Effector memory CD8-positive, alpha-beta T cell (primary cell): Measurements from ENCODE around the gene THOC6.

Experiments
- ATAC-seq: fragments of 150-1000 bp; cut with Tn5 transposase; replicated peaks from 2 replicates; pipeline ENCODE4 v1.10.0; 2021; ENCODE audit warnings: mild to moderate bottlenecking, moderate library complexity
- DNase-seq, 3 experiments: peaks; one replicate each; pipeline ENCODE4 v3.0.0; 2021
- H3K27ac Mint-ChIP-seq, 2 donors: one replicate each; pipeline ENCODE4 v1.8.0; 2022; ENCODE audit warnings: mild to moderate bottlenecking in 2 of 2, mixed read lengths in 2 of 2, moderate library complexity in 2 of 2
- H3K27me3 Mint-ChIP-seq, 2 donors: one replicate each; pipeline ENCODE4 v1.8.0; 2022; ENCODE audit warnings: mixed read lengths in 2 of 2
- H3K36me3 Mint-ChIP-seq: one replicate; pipeline ENCODE4 v1.8.0; 2022; ENCODE audit warnings: mild to moderate bottlenecking, moderate library complexity, mixed read lengths; ENCODE audit not compliant: insufficient read depth
- H3K4me1 Mint-ChIP-seq, 2 donors: one replicate each; pipeline ENCODE4 v1.8.0; 2022; ENCODE audit warnings: low read depth in 2 of 2, mixed read lengths in 2 of 2
- H3K4me3 Mint-ChIP-seq, 2 donors: one replicate each; pipeline ENCODE4 v1.8.0; 2022; ENCODE audit warnings: mild to moderate bottlenecking in 2 of 2, mixed read lengths in 2 of 2, moderate library complexity in 2 of 2
- H3K9me3 Mint-ChIP-seq, 2 donors: one replicate each; pipeline ENCODE4 v1.8.0; 2022; ENCODE audit warnings: mixed read lengths in 2 of 2
- total RNA-seq, 9 experiments: gene quantifications; one replicate each; lab custom pipeline; 2026; lab: John Stamatoyannopoulos, UW

THOC6 gene
- total RNA-seq = 7.4 to 55.9 (median 30.2) reads per million in 9 experiments

DNA sequence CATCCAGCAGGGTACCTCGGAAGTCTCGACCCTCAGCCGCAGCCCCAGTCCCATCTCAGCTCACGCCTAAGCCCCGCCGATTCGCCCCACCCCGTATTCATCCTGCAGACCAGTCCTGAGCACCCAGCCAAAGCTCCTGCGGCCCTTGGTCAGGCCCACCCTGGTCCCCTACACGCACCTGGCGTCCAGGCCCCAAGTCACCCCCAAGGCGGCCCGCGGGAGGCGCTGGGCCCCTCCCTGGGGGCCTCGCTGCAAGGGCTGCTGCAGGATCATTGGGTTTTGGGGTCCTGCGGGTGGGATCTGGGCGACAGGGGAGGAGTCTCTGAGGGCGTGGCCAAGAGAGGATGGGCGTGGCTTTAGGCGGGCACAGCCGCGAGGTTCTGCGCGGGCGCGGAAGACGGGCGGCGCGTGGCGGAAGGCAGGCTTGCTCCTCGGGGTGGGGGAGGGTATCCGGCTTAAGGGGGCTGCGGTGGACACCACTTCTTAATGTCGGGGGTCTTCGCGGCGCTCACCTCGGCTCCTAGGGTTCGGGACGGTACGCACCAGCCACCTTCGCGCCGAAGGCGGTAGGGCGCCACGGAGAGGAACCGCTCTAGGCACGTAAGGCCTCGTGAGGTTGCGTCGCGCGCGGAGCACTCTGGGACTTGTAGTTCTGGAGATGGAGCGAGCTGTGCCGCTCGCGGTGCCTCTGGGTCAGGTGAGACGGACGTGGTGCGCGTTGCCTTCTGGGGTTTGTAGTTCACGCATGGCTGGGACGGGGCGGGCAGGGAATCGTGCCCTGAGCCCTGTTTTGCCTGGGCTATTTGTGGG is at the start of gene THOC6, which contains the start of gene HCFC1R1:
Gene THOC6 (plus strand): TSS at position 367 of the 810 bp plus-strand sequence. CDS start 292 bp downstream, at position 659.
Gene HCFC1R1 (minus strand): TSS at position 274 of the 810 bp plus-strand sequence. CDS start 1 bp downstream, at position 273.
- DNase-seq (peak; percentile 92 to 95 (median 94)), ATAC-seq (peak; percentile 79)
- H3K27ac Mint-ChIP-seq = peak within 1 kb of the TSS; percentile 31 to 93
- peak within 1 kb of the TSS; percentile 81 to 85 for H3K4me3 Mint-ChIP-seq
- H3K9me3 Mint-ChIP-seq = no peaks in the 10 kb centered on the region
- H3K36me3 Mint-ChIP-seq = peaks cover 26% of the 10 kb centered on the region
- peaks cover 48 to 49% of the 10 kb centered on the region in 2 donors for H3K4me1 Mint-ChIP-seq
- peaks cover 2 to 7% of the 10 kb centered on the region in 2 donors for H3K27me3 Mint-ChIP-seq

DNA sequence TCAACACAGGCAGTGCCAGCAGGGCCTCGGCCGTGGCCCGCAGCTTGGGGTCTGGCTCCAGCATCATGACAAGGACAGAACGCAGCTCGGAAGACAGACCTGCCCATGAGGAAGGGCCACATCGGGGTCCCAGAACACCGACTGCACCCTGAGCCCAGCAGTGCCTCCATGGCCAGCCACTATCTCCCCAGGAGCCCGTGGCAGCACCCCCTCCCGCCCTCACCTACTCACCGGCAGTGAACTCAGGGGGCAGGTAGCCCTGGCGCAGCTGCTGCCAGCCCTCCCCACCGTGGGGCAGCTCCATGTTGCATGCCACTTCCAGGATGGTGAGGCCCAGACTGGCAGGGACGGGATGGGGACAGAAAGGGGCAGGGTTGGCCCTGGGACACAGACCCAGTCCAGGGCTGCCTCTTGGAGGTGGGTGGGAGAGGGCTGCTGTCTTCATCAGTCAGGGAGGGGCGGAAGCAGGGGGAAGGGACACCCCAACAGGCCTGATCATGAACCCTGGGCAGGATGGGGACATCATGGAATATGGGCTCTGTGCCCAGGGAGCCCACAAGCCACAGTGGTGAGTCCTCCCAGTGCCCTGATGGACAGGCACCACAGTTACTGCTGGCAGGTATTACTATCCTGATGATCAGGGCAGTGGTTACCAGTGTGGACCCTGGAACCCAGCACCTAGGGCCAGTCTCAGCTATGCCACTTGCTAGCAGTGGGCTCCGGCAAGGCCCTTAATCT is 49.3 kb upstream of the THOC6 start:
- DNase-seq (no peak), ATAC-seq (no peak)
- Mint-ChIP-seq H3K9me3 (no peaks in the 10 kb centered on the region), H3K27me3 (peaks cover 0 to 16% of the 10 kb centered on the region in 2 donors), H3K4me1 (peaks cover 0 to 2% of the 10 kb centered on the region in 2 donors), H3K4me3 (no peak overlapping the region), H3K27ac (no peak overlapping the region), H3K36me3 (peaks cover 4% of the 10 kb centered on the region)

DNA sequence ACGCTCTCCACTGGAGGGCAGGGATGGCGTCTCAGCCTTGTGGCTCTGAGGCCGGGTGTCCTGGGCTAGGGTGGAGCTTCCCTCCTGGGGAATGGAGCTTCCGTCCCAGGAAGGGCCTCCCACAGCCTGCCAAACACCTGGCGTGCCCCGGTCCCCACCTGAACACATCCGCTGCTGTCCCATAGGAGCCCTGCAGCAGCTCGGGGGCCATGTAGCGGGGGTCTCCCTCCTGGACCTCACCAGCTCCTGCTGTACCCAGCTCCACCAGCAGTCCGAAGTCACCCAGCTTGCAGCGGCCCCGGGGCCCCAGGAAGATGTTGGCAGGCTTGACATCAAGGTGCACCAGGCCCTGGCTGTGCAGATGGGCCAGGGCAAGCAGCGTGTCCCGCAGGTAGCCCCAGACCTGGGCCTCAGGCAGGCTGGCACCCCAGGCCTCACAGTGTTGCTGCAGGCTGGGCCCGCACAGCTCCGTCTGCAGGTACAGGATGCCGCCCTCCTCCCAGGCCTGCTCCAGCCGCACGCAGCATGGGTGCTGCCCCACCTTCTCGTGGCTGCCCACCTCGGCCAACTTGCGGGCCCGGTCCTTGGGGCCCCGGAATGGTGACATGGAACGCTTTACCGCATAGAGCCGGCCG is 48.6 kb upstream of the THOC6 start:
- DNase-seq (no peak), ATAC-seq (no peak)
- Mint-ChIP-seq H3K27me3 (peaks cover 0 to 16% of the 10 kb centered on the region in 2 donors), H3K4me1 (peaks cover 0 to 4% of the 10 kb centered on the region in 2 donors), H3K27ac (no peak overlapping the region), H3K36me3 (peaks cover 4% of the 10 kb centered on the region), H3K9me3 (no peaks in the 10 kb centered on the region), H3K4me3 (no peak overlapping the region)

DNA sequence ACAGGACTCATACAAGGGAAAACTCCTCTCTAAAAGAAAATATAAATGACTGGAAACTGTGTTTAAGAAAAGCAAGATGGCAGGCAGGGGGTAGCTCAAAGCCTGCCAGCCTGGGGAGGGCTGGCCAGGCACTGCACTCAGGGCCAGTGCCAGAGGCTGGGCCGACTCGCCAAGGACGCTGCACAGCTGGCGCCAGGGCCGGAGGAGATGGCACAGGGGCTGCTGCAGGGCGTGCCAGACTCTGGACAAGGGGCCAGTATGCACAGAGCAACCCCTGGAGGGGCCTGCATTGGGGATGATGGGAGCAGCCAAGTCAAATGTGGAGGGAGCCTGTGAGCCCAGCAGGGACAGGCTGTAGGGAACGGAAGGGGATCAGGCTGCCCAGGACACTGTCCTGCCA is 47.6 kb upstream of the THOC6 start:
- H3K27me3 Mint-ChIP-seq = peaks cover 0 to 10% of the 10 kb centered on the region in 2 donors
- DNase-seq (no peak), ATAC-seq (no peak)
- peaks cover 4% of the 10 kb centered on the region for H3K36me3 Mint-ChIP-seq
- peaks cover 2 to 8% of the 10 kb centered on the region in 2 donors for H3K4me1 Mint-ChIP-seq
- H3K9me3 Mint-ChIP-seq = no peaks in the 10 kb centered on the region
- no peak overlapping the region for H3K4me3 Mint-ChIP-seq
- H3K27ac Mint-ChIP-seq = no peak overlapping the region

DNA sequence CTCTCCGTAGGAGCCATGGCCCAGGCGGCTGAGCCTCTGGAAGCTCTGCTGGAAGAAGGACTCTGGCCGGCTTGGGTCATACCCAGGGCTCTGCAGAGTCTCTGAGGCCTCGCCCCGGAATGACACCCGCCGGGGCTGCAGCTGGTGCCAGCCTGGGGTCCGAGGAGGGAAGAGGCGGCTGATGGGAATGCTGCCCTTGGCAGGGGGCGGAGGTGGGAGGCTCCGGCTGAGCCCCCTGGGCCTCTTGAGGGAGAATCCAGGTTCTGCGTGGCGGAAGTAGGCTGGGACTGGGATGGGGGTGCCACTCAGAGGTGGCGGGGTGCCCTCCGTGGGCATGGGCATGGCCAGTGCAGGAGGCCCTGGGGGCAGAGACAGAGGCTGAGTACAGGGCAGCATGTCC is 47.2 kb upstream of the THOC6 start:
- H3K36me3 Mint-ChIP-seq = peaks cover 4% of the 10 kb centered on the region
- DNase-seq = no peak

DNA sequence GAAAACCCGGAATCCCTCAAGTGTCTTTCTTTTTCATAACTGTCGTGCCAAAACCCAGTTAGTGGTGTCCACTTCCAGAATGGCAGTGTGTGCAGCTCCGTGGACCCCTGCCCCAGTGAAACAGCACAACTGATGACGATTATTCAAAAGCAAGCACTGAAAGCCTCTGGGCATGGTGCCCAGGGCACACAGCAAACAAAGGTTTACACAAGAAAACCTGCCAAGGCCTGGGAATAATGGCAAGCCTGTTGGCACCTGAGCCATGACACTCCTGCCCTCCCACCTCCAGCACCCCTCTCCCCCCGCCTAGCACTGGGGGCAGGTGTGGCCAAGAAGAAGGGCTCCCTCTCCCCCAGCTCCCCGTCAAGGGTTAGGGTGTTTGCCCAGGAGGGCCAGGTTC is 46.4 kb upstream of the THOC6 start:
- Mint-ChIP-seq H3K36me3 (peaks cover 4% of the 10 kb centered on the region), H3K27me3 (peaks cover 0 to 1% of the 10 kb centered on the region in 2 donors), H3K4me3 (no peak overlapping the region), H3K9me3 (no peaks in the 10 kb centered on the region), H3K27ac (no peak overlapping the region), H3K4me1 (peaks cover 8 to 11% of the 10 kb centered on the region in 2 donors)
- DNase-seq = no peak
- ATAC-seq = no peak

More for the DNA sequence above, 47.2 kb upstream of the THOC6 start:
- Mint-ChIP-seq H3K4me3 (no peak overlapping the region), H3K4me1 (peaks cover 5 to 10% of the 10 kb centered on the region in 2 donors), H3K9me3 (no peaks in the 10 kb centered on the region), H3K27ac (no peak overlapping the region), H3K27me3 (peaks cover 0 to 8% of the 10 kb centered on the region in 2 donors)
- no peak for ATAC-seq

DNA sequence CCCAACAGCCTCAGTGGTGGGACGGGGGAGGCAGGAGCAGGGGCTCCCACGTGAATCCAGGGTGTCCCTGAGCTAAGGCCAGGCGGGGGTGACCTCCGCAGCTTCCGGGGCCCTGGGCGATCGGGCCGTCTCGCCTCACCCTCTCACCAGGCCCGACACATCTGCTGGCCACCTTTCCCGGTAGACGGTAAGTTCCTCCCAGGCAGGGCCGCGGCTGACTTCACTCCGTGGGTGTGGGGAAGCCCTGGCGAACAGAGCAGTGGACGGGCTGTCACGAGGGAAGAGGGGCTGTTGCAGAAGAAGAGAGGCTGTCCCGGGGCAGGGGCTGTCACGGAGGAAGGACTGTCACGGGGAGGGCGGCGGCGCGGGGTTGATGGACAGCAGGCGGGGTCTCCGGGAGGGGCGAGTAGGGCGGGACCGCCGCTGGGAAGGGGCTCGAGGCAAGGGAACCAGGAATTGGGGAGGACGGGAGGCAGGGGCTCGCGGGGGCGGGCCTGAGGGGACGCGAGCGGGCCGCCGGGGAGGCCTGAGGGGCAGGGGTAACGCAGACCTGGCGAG is 44.1 kb upstream of the THOC6 start:
- Mint-ChIP-seq H3K27me3 (no peaks in the 10 kb centered on the region), H3K4me3 (peak overlapping the region; percentile 74 to 78), H3K36me3 (peaks cover 4% of the 10 kb centered on the region), H3K4me1 (peaks cover 11 to 15% of the 10 kb centered on the region in 2 donors), H3K27ac (no peak overlapping the region), H3K9me3 (no peaks in the 10 kb centered on the region)
- DNase-seq = no peak
- no peak for ATAC-seq

DNA sequence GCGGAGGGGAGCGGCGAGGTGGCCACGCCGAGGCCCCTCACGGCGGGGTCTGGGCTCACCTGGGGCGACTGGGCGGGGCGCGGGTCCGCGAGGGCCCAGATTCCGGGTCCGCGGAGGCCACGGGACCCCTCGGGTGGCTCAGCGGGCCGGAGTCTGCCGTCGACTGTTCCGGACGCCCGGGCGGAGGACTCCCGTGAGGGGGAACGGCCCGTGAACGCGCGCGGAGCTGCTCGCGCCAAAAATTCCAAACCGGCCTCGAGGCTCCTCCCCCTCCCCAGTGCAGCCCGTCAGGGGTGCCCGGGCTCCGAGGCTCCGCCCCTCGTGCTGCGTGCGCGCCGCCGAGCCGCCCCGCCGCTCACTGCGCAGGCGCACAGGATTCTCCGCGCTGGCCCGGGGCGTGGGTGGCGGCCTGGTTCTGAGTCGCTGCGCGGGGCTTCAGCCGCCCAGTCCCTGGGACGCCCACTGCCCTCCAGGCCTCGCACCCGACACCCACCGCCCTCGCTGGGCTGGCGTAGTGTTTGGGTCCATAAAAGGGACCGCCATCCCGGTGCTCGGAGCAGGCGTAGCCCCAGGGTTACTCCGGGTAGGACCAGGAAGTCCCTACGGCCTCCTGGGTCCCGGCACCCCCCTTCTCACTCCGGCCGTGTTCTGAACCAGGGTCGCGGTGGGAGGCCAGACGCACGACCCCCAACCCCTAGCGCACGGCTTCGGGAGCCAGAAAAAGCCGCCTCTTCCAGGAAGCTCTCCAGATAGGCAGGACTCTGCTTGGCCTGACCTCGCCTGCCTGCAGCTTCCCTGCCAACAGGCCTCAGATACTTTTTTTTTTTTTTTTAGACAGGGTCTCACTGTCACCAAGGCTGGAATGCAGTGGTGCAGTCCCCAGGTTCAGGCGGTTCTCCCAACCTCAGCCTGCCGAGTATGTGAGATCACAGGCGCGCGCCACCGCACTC is 43.3 kb upstream of the THOC6 start, which contains the start of gene PKMYT1:
Gene PKMYT1 (minus strand): TSS at position 220 of the 950 bp plus-strand sequence. CDS start 789 bp downstream, outside the sequence.
- ATAC-seq (peak; percentile 93), DNase-seq (peak; percentile 93 to 97 (median 94))
- H3K27ac Mint-ChIP-seq = peak within 1 kb of the TSS; percentile 84 to 88
- peak within 1 kb of the TSS; percentile 74 to 78 for H3K4me3 Mint-ChIP-seq
- H3K4me1 Mint-ChIP-seq = peaks cover 11 to 15% of the 10 kb centered on the region in 2 donors
- no peaks in the 10 kb centered on the region for H3K27me3 Mint-ChIP-seq
- no peaks in the 10 kb centered on the region for H3K9me3 Mint-ChIP-seq
- peaks cover 4% of the 10 kb centered on the region for H3K36me3 Mint-ChIP-seq

DNA sequence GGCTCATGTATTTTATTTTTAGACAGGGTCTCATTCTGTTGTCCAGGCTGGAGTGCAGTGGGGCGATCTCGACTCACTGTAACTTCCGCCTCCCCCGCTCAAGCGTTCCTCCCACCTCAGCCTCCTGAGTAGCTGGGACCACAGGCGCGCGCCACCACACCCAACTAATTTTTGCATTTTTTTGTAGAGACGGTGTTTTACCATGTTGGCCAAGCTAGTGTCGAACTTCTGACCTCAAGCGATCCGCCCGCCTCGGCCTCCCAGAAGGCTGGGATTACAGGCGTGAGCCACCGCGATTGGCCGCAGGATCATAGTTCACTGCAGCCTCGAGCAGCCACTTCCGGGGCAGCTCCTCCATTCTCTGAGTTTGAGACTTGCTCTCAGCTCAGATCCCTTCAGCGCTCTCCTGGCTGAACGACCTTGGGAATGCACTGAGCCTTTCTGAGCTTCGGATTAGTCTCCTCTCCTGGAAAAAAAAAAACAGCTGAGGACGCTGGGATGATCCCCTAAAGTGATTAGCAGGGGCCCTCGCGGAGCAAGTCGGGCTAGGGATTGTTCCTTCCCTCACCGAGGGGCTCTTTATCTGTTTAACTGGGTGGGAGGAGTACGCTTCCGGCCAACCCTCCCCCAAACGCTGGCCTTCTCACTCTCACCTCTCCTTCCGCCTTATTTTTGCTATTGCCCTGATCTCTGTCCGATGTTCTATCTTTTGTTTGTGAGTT is 42.5 kb upstream of the THOC6 start:
- Mint-ChIP-seq H3K9me3 (no peaks in the 10 kb centered on the region), H3K27me3 (peaks cover under 1 to 2% of the 10 kb centered on the region in 2 donors), H3K27ac (peak overlapping the region; percentile 84 to 88), H3K36me3 (peaks cover 4% of the 10 kb centered on the region), H3K4me1 (peaks cover 11 to 15% of the 10 kb centered on the region in 2 donors), H3K4me3 (peak overlapping the region; percentile 74 to 78)
- no peak for DNase-seq
- ATAC-seq = no peak

DNA sequence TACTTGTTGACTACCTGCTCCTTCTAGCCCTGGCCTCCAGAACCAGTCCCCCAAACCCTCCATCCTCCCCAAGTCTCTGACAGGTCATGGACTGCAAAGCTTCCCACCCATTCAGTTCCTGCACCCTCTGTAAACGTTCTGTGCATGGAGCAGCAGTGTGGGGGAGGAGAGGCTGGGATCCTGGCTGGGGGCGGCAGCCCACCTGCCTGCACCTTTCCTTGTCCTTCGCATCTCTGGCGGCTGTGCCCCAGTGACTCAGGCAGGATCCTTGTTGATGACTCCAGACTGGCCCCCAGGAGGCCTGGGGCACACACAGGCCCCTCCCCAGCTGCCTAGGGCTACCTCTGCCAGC is 42.0 kb upstream of the THOC6 start:
- Mint-ChIP-seq H3K27ac (peak overlapping the region; percentile 84 to 88), H3K9me3 (no peaks in the 10 kb centered on the region), H3K4me3 (peak overlapping the region; percentile 74 to 78), H3K36me3 (peaks cover 4% of the 10 kb centered on the region), H3K27me3 (peaks cover 5 to 7% of the 10 kb centered on the region in 2 donors), H3K4me1 (peaks cover 11 to 15% of the 10 kb centered on the region in 2 donors)
- no peak for ATAC-seq
- no peak for DNase-seq

DNA sequence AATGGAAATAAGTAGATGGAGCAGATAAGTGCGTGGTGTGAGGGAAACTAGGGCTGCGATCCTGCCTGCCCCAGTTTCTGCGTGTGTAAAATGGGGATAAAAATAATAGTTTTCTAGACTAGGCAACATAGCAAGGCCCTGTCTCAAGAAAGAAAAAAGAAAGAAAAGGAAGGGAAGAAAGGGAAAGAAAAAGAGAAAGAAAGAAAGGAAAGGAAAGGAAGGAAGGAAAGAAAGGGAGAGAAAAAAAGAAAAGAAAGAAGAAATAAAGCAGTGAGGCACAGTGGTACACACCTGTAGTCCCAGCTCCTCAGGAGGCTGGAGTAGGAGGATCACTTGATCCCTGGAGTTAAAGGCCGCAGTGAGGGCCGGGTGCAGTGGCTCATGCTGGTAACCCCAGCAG is 41.4 kb upstream of the THOC6 start:
- Mint-ChIP-seq H3K4me3 (peak overlapping the region; percentile 19 to 78), H3K27ac (no peak overlapping the region), H3K9me3 (no peaks in the 10 kb centered on the region), H3K36me3 (peaks cover 4% of the 10 kb centered on the region), H3K27me3 (peaks cover 5 to 9% of the 10 kb centered on the region in 2 donors), H3K4me1 (peaks cover 11 to 15% of the 10 kb centered on the region in 2 donors)
- ATAC-seq = no peak
- no peak for DNase-seq
